Activated CD8-positive, alpha-beta memory T cell treated with anti-CD3 and anti-CD28 coated beads for 4 hours (primary cell): ENCODE measurements around the gene SYS1.
A peak's percentile ranks its signal among the peaks of the same experiment; 100 is the strongest.
"Not testable (repeated sequence)": the region's sequence is repeated elsewhere in the genome, so short reads cannot be mapped to it uniquely, and the experiment has no call there.

Experiments
- DNase-seq, 2 donors: peaks; one replicate each; pipeline ENCODE4 v3.0.0-alpha.2; 2020; ENCODE audit warnings: low read depth in 2 of 2

Gene SYS1

DNA sequence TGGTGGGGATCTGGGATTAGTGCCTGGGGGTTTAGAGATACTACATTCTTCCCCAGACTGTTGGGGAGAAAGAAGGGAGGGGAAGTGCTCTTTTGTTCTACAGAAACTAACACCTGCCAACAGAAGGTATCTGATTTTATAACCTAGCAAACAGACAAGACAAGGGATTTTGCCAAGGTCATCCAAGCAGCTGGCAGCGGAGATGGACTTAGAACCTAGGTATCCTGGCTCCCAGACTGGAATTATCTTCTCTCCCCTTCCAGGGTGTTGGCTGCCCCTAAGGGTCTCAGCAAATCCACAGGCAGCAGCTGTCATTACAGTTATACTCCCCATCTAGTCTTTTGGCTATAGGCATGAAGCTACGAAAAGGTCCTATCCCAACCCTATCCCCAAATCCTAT, 23.2 kb upstream of the SYS1 start:
- DNase-seq: no peak

DNA sequence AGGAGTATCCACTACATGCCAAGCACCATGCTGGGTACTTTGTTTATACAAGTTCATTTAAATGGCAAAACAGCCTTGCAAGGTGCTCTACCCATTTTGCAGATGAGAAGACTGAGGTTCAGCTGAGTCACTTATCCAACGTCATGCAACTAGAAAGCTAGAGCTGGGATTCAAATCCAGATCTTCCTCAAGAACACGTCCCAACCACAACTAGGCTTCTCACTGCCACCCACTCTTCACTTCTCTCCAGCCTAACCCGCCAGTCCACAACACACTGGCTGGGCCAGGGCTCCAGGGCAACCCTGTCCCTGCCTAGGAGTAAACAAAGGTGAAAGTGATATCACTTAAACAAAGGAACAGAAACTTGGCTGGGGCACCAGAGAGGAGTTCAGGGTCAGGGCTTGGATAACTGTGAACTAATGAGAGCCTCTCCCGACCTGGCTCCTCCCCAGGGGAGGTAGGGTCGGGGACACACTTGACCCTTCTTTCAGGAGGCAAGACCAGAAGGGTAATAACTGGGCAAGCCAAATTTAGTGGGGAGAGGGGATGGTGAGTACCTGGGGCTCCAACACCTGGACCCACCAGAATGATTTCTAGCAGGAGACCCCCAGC, 22.6 kb upstream of the SYS1 start:
- DNase-seq: no peak

DNA sequence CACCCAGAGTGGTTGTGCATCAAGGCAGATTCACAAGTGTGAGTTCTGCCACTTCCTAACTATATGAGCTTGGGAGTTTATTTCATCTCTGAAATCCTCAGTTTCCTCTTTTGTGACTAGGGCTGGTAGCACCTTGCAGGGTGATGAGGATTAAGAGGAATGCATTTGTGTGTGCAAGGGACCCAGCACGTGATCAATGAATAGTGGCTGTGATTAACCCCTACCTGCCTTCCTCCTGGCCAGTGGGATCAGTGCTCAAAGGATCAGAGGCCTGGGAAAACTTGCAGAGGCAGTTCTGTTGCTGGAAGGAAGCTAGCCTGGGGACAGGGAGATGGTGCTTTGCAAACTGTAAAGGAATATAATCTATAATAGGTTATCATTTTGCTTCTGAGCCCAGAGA, 22.0 kb upstream of the SYS1 start:
- DNase-seq: no peak

DNA sequence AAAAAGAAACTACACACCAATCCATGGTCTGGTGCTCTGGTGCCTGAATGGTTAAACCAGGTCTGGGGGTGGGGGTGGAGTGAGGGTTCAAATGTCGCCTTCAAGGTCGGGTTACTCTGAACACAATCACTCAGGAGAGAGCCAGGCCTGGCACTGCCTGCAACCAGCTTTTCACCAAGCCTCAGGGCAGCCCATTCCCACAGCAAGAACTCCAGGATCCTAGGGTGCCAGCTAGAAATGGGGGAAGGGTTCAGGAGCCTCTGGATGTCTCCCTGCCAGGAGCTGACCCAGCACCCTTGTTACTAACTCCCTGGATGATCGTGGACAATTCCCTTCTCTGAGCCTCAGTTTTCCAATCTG, 21.4 kb upstream of the SYS1 start:
- DNase-seq: no peak

DNA sequence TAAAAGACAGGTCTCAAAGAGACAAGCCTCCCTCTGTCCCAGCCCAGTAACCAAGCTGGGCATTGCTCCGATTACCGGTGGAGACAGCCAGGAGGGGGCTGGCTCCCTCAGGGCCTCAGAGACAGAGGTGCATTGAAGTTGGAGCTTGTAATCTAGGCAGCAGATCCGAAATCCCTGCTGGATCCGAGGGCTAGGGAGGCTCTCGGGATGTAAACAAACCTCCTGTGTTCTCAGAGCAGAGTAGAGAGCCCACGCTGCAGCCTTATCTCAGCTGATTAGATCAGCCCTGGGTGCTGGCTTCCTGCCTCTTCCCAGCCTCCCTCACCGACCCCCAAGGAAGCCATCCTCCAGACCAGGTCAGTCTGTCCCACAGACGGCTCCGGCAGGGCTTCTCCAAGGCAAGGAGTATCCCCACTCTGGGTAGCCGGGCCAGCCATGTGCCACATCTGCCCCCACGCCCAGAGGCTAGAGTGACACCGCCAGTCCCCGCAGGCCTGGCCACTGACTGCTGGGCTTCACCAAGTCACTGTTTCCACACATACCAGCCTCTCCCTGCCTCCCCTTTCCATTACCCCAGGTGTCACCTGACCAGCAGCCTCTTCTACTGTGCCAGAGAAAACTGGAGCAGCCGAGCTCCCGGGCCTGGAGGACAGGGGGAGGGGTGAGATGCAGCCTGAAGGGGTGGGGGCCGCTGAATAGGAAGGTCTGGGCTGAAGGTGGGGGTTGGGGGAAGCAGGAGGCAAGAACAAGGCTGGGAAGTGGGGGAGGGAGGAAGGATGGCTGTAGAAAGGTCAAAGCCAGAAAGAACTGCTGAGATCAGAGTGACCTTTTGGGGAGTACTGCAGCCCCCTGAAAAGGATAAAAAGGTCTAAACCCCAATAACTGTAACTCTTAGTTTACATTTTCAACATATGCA, 20.8 kb upstream of the SYS1 start:
- DNase-seq: no peak

DNA sequence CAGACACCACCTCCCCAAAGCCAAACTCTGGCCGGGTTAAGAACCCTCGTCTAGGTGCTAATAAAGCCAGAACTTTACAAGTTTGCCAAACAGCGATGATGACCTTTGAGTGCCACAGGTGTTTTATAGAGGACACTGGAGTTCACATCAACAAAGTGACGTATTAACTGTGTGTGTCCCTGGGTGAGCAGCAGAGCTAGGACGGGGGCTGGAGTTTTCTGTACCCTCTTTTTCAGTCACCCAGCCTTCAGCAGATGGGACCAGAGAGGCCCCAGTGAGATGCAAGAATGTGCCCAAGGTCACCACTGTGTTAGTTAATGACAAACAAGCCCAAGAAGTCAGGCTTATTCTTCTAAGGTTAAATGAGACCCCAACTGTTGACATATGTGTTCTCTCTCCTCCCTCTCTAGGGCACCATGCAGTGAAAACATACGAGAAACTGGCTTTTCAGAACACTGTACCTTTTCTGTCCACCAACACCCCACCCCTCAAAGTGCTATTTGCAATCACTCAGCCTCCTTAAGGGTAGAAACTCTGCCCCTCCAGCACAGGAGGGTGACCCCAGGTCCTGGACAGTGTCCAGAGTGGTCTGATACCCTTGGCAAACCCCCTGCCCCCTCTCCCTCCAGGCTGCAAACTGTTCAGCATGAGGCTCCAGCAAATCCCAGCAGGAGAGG, 20.0 kb upstream of the SYS1 start:
- DNase-seq: no peak

DNA sequence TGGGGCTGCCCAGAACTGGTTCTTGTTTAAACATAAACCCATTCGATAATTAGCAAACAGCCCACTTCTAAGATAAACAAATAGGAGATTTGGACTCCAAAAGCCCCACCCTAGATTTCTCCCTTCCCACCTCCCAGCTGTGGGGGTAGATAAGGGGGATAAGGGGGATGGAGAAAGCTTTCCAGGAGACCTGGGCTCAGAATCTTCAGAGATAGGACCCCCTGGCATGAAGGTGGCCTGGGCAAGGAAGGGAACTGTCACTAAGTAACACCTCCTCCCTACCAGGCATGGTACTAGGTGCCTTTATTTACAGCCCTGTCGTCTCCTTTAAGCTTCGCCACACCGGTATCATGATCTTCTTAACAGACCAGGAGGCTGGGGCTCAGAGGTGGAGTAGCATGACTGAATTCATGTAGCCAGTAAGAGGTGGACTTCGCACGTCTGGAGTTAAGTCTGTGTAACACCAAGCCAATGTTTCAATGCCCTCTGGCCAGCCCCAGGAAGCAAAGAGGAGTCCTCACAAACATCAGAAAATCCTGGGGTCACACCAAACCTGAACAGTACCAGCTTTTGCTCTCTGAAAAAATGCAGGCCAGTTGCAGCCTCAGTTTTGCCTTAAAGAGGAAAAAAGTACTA, 19.3 kb upstream of the SYS1 start:
- DNase-seq: no peak

DNA sequence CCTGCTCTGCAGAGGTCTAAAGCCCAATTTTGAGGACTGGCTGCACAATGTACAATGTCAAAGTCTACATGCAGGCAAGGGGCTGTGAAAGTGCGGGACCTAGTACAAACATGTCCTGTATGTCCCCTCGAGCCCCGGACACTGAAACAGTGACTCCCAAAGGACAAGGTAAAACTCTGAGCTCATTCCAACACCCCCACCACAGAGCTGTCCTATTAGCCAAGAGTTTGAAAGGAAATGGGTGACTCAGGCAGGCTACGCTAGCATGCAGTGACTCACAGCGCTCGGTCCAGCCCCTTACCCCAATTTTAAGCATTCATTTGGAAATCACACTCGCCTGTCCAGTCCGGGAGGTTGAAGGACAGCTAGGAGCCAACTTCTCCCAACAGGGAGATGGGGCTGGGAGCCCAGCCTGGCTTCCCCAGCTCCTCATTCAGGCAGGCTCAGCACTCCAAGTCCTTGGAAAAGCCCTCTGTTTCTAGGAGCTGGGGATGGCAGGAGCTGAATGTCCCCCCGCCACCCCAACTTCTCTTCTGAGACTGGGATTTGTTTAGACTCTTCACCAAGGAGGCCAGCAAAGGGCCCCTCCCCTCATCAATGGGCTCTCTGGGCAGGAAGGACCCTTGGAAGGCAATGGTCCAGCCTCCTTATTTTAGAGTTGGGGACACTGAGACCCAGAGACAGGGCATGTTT, 18.6 kb upstream of the SYS1 start:
- DNase-seq: no peak

DNA sequence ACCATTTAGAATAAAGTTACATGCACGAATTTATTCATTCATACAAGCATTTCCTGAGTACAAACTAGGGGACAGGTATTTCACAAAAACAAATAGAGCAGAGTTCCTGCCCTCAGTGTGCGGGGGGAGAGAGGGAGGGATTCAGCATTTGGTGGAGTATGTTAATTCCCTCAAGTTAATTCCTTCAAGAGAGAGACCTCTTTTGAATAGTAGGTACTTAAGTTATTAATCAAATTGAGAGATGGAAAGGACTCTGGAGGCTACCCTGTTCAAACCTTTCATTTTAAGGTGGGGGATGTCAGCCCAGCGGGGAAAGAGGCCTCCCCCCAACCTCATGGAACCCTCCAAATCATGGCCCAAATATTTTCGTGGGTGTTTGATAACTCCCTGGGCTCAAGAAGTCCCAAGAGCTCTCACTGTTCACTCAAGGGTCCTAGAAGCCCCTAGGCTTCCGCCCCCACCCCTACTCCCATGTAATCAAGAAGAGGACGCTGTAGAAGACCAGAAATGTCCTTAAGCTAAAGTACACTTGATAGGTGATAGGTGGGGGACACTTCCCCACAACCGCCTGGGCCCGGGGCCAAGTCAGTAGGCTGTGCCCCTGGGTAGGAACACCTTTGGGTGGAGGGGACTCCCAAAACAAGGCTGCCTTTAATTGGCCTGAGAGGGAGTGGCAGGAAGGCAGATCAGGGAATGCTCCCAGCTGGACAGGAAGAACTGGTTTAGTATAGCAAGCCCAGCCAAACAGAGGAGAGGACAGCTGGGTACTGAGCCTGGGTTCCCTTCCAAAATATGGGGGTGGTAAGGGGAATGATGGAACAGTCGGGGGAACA, 17.6 kb upstream of the SYS1 start:
- no peak for DNase-seq

DNA sequence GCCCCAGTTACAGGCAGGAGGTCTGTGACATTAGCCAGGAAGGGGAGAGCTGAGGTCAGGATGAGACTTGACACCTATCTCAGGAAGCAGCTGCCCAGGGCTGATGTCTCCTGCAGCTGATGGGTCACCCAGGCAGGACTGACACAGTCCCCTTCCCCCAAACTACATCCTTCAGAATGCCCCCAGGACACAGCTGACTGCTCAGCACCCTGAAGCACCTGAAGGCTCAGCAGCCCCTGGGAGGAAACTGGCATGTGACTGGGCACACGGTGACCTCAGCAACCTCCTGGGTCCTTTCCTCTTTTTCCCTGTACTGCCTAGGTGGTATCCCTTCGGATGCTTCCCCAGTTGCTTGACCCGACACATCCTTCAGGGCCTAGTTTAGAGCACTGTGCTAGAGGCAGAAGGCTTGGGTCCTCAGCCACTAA, 16.7 kb upstream of the SYS1 start:
- DNase-seq: no peak

DNA sequence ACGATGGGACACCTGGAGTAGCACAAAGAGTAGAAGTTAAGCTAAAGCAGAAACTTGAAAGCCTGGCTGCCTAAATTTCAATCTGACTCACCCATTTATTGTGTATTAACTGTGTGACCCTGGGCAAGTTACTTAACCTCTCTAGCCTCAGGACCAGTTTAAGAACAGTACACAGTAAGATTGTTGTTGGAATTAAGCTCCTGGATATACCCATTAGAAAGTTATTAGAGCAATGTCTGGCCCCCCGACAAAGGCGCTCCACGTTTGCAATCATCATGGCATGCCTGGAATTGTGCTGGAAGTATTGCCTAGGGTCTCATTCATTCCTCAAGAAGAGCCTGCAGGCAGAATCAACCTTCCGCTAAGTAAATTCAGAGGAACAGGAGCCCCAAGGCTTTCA, 16.1 kb upstream of the SYS1 start:
- DNase-seq: no peak

DNA sequence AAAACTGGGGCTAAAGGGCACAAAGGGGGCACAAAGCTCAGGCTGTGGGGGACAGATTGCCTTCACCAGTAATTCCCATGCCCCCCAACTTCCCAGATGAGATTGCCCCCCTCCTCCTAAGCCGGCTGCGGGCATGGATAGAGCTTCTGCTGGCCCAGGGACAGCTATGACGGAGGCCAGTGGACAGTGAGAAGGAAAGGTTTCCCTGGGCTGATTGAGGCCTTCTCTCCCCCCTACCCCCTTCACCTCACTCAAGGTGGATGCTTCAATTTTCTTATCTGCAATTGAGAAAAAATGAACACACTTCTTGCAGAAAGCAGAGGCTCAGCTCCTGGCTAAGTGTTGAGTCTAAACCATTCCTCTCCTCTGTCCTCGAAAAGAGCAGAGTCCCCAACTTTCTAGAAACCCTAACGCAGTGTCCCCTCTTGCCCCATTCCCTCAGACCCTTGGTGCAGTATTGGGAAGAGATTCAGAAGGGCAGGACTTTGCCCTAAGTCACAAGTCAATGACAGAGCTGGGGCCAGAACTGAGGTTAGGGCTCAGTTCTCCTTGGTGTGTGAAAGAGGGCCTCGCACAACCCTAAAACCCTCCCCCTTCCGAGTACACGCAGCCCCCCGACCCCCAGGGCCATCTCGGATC, 15.5 kb upstream of the SYS1 start:
- DNase-seq: no peak

DNA sequence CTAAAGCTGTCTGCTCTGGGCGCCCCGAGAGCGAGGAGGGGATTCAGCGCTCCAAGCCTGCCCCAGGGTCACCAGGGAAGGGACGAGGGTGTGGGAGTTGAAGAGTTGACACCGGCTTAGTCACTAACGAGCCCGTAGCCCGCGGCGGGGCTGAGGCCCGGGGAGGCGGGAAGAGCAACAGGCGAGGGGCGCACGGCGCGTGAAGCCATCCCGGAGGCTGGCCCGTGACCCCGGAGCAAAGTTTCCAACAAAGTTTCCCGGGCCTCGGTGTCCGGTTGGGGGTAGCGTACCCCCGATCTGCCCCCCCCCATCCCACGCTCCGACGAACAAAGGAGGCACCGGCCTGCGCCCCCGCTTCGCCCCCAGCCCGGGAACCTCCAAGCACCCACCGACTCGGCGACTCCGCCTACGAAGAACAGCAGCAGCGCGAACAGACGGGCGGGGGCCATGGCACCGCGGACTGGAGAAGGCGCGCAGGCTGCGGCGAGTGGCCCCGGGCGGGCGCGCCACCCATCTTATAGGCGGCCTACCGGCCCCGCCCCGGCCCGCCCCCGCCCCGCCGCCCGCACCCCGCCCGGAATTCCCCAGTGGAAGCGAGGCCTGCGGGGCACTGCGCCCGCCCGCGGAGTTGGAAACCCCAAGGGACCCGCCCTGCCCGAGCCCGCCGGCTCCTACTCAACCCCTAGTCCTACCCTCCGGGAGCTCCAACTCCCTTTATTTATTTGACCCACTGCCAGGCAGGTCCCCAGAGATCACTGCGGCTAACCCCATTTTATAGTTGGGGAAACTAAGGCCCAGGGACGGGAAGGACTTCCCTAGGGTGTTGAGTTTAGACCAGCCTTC, 14.8 kb upstream of the SYS1 start, which contains the start of gene SDC4:
SDC4 (minus strand) TSS at position 489 of the 843 bp plus-strand sequence; CDS start at position 449, 40 bp downstream.
- DNase-seq: peak; percentile 37 to 41

DNA sequence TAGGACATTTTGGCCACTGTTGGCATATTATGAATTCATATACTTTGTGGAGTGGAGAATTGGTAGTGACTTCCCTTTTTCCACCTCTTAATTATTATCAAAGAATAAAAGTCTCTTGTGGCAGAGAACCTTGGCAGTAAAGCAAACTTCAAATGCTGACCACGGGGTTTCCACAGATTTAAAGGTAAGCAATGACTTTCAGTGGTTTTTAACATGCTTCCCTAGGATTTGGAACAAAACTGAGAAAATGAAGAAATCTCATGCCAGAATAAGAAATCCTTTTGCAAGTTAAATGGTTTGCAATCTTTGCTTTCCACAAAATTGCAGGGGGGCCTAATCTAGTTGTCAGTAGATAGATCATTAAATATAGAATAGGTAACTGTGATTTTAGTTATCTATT, 12.7 kb upstream of the SYS1 start:
- DNase-seq: no peak

DNA sequence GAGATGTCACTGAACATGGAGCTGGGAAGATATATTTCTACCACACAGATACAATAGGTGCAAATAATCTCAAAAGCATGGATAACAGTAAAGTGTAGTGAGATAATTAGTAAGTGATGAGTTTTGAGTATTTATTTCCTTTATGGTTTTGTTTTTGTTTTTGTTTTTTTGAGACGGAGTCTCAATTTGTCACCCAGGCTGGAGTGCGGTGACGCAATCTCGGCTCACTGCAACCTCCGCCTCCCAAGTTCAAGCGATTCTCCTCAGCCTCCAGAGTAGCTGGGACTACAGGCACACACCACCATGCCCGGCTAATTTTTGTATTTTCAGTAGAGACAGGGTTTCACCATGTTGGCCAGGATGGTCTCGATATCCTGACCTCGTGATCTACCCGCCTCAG, 12.2 kb upstream of the SYS1 start:
- not testable (repeated sequence) for DNase-seq

DNA sequence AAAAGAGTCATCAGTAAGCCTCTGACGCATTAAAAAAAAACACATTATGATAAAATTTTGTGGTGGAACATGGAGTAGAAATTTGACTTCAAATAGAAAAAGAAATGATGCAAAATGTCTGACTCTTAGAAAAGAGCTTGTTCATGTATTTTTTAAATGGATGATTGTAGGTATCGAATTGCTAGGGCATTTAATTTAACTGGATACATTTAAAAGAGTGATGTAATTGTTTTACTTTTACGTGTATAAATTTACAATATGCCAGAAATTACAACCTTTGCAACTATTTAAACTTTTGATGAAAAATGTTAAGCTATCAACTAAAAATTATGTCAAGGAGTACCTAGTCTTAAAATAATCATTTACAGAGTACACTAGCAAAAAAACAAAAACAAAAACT, 10.2 kb upstream of the SYS1 start:
- no peak for DNase-seq

DNA sequence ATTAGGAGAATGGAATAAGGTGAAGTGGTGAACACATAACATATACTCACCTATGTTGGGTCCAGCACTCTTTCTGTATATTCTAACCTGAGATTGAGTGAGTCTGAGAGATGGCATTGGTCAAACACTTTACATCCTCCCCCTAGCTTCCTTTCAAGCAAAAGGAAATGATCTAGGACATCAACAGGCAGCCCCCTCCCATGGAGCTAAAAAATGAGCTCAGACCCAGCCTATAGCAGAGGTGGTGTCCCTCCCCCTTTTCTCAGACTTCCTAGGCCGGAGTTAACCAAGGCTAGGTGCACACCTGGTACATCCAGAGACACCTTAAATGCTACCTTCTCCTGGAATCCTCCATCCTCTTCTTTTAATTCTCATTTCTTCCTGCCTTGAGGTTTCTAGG, 9.2 kb upstream of the SYS1 start:
- no peak for DNase-seq

DNA sequence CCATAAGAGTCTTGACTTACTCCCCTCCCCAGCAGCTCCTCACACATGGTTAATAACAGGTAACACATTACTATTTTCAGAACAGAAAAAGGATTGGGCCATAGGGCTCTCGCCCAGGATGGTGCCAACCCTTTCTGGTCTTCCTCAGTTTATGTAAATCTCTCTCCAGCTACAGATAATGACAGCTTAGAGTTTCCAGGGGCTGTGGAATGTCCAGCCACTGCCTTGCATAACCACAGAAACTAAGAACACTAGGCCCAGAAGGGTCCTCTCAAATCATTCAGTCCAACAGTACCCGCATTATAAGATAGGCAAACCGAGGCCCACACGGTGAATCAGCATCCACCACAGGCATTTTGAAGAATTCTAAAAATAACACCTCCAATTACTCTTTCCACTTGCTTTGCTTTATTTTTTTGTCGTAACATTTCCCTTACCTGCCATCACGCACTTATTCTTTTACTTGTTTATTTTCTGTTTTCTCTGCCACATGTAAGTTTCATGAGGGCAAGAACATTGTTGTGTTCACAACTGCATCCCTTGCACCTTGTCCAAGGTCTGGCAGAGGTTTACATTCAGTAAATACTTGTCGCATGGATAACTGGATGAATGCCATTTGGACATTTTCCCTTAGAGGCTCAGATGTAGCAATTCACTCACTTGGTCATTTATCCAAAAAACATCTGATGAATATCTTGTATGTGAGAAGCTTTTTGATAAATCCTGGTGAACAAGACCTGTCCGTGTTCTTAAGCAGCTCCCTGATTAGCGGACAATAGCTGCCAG, 8.3 kb upstream of the SYS1 start:
- no peak for DNase-seq
